Neural progenitor cell (in vitro differentiated cells): ENCODE data around the gene MYLK3.

Experiments
- CTCF ChIP-seq: fragments of 200-600 bp; sonication (generic); IDR thresholded peaks from 2 replicates; pipeline ENCODE4 v1.5.1; 2017; ENCODE audit warnings: antibody characterized with exemption, mild to moderate bottlenecking
- EZH2 ChIP-seq: fragments of 200-600 bp; sonication (generic); IDR thresholded peaks from 2 replicates; pipeline ENCODE4 v1.6.1; 2017; ENCODE audit warnings: antibody characterized with exemption, mild to moderate bottlenecking, moderate library complexity

GRCh38 chr16:46745617-46746016 is 2.5 kb downstream of the MYLK3 start:
- TF ChIP-seq CTCF (no peak), EZH2 (no peak)
